ENCODE data around the gene CCDC38. TPM values are rescaled to one million over a fixed set of nuclear protein-coding genes. Genes with fewer than 3 reads are reported as not detected.

Gene CCDC38
- total and polyA plus RNA-seq, 10 of the 15 experiments (the other 5 are each of a cell fraction or from before 2014, with no cell fraction given): 0.04 to 0.05 TPM; not detected in 8

GRCh38 chr12:95858451-95859343 is 83.7 kb downstream of the CCDC38 start, which contains the start of gene SNRPF (continued):
- TF ChIP-seq BHLHE40 (IDR thresholded peaks at IDR 0.05; ENCODE audit: borderline replicate concordance in 1 of 2, low read depth in 2 of 2, low read length in 1 of 2): peak; percentile 68 to 82; a peak in 3 of 4 replicates
- no peak for TF ChIP-seq SMC3 (IDR thresholded peaks at IDR 0.05; ENCODE audit: borderline replicate concordance, low read length)
- TF ChIP-seq HSF1 (IDR thresholded peaks at IDR 0.05; ENCODE audit: low read depth, low read length): no peak
- TF ChIP-seq MYB (IDR thresholded peaks at IDR 0.05; ENCODE audit: borderline replicate concordance, low read depth, low read length): no peak
- TF ChIP-seq POLR2A (IDR thresholded peaks at IDR 0.05; ENCODE audit: low read depth, low read length): peak; percentile 93
- no peak for TF ChIP-seq ZNF384 (IDR thresholded peaks at IDR 0.05; ENCODE audit: borderline replicate concordance, low read depth, low read length)
- no peak for TF ChIP-seq ZBED1 (IDR thresholded peaks at IDR 0.05; ENCODE audit: borderline replicate concordance)
- TF ChIP-seq ETV6 (conservative IDR thresholded peaks at IDR 0.05 in 1 of 2, IDR thresholded peaks at IDR 0.05 in 1 of 2; ENCODE audit: borderline replicate concordance in 1 of 2, low read depth in 1 of 2): no peak
- TF ChIP-seq ZBTB11 (CRISPR knock-in tag; IDR thresholded peaks at IDR 0.05): no peak
- no peak for TF ChIP-seq RBBP5 (conservative IDR thresholded peaks at IDR 0.05)
- no peak for TF ChIP-seq GATAD2B (conservative IDR thresholded peaks at IDR 0.05; ENCODE audit: low read depth)
- peak; percentile 95 for TF ChIP-seq CHD2 (IDR thresholded peaks at IDR 0.05; ENCODE audit: borderline replicate concordance, low read depth, low read length)
- peak; percentile 52; the same call in 1 of the 2 replicates for TF ChIP-seq FOXM1 (IDR thresholded peaks at IDR 0.05; ENCODE audit: low read depth, low read length)
- TF ChIP-seq PAX5 (IDR thresholded peaks at IDR 0.05; ENCODE audit: borderline replicate concordance, low read depth, low read length): no peak
- 0 out of 2 replicates have a peak, but pooled peaks have one; percentile 68 for TF ChIP-seq POLR2AphosphoS2 (IDR thresholded peaks at IDR 0.05; ENCODE audit: low read depth, low read length)
- TF ChIP-seq KAT2A (conservative IDR thresholded peaks at IDR 0.05; ENCODE audit: control insufficient read depth, low read depth, low read length): no peak
- TF ChIP-seq MTA2 (IDR thresholded peaks at IDR 0.05; ENCODE audit: low read depth): peak; percentile 93
- TF ChIP-seq E2F8 (IDR thresholded peaks at IDR 0.05; ENCODE audit: low read depth, partially characterized antibody): no peak
- no peak for TF ChIP-seq DPF2 (IDR thresholded peaks at IDR 0.05)
- TF ChIP-seq SP1 (IDR thresholded peaks at IDR 0.05; ENCODE audit: low read depth, low read length): peak; percentile 98
- no peak for TF ChIP-seq STAT3 (IDR thresholded peaks at IDR 0.05; ENCODE audit: low read depth, low read length)

All from GM12878 (cell line).